Epithelial cell of esophagus (primary cell): ENCODE results near the gene MUC5B.
"Not testable (repeated sequence)": the region's sequence is repeated elsewhere in the genome, so short reads cannot be mapped to it uniquely, and the experiment has no call there.

ENCODE experiments used
- DNase-seq: peaks from one replicate; pipeline ENCODE4 v3.0.0; 2010; ENCODE audit warnings: low read depth
- H3K4me3 ChIP-seq: 2 replicates; pipeline ENCODE4 v1.5.1; 2011; ENCODE audit warnings: mild to moderate bottlenecking, low read length, control low read depth
- CTCF ChIP-seq: IDR thresholded peaks from 2 replicates; pipeline ENCODE4 v1.5.1; 2011; ENCODE audit warnings: low read depth, mild to moderate bottlenecking, low read length, control low read depth, inconsistent platforms; ENCODE audit not compliant: insufficient read depth; ENCODE audit errors: missing control alignments

Gene MUC5B

GRCh38 chr11:1181420-1181819 is 41.4 kb upstream of the MUC5B start:
- H3K4me3 ChIP-seq, result no peak overlapping the region
- DNase-seq, result no peak
- TF ChIP-seq CTCF, result no peak

- DNase-seq, result no peak
- no peak overlapping the region for H3K4me3 ChIP-seq
- no peak for TF ChIP-seq CTCF
Observed at GRCh38 chr11:1181853-1182535, 40.9 kb upstream of the MUC5B start.

- H3K4me3 ChIP-seq, DNase-seq: not testable (repeated sequence)
Observed at GRCh38 chr11:1184139-1184538, 38.7 kb upstream of the MUC5B start.

GRCh38 chr11:1188451-1189130 is 34.3 kb upstream of the MUC5B start:
- H3K4me3 ChIP-seq, DNase-seq: not testable (repeated sequence)

GRCh38 chr11:1189816-1190215 is 33.0 kb upstream of the MUC5B start:
- DNase-seq, H3K4me3 ChIP-seq: not testable (repeated sequence)

- not testable (repeated sequence) for DNase-seq, H3K4me3 ChIP-seq
Observed at GRCh38 chr11:1191786-1192470, 30.9 kb upstream of the MUC5B start.

GRCh38 chr11:1192741-1193325 is 30.0 kb upstream of the MUC5B start:
- H3K4me3 ChIP-seq, result no peak overlapping the region
- no peak for TF ChIP-seq CTCF
- DNase-seq, result no peak

GRCh38 chr11:1193326-1194230 is 29.3 kb upstream of the MUC5B start:
- DNase-seq, result no peak
- no peak for TF ChIP-seq CTCF

More at GRCh38 chr11:1193326-1194230, 29.3 kb upstream of the MUC5B start:
- no peak overlapping the region for H3K4me3 ChIP-seq
